Activated T-cell treated with anti-CD3 and anti-CD28 coated beads, Interleukin-2, amount 50 U/mL, for 48 hours (primary cell): ENCODE measurements around the gene BCO1.

Experiments used
- DNase-seq, 2 experiments: peaks; one replicate each; pipeline ENCODE4 v3.0.0-alpha.2; 2020

BCO1 gene

GRCh38 chr16:81321039-81321438, 82.5 kb downstream of the BCO1 start:
- no peak for DNase-seq

DNA sequence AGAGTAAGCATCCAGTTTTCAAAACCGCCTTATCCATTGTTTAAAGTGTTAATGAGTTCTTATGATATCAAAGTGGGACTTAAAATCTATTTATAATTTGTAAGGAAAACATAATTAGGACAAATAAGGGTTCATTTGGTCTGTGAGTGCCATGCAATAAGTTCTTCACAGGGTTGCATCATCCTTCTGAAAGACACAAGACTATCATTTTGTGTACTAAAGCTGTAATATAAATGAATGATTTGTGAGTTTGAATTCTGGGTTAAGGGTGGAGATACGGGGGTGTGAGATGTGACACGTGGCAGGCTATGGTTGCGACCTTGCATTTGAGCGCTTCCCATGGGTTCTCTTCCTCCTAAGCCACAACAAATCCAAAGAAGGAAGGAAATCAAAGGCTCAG, 83.0 kb downstream of the BCO1 start:
- DNase-seq: no peak

- DNase-seq: no peak
Observed at GRCh38 chr16:81324808-81325207, 86.3 kb downstream of the BCO1 start.

DNA sequence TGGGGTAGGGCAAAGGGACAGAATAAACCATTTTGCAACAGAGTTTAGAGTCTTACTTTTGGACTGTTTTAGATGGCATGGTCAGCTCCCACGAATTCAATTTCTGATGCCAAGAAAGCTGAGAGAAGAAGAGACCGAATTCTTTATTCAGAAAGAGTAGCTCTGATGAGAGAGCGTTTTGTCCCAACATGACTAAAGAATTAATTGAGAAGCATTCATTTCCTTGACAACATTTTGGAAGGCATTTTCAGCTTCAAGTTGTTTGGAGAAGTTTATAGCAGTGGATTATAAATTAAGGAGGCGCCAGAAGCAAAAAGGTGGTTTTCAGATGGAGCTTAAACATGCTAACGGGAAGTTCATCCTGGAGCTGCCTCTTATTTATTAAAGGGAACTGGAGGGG, 88.5 kb downstream of the BCO1 start:
- no peak for DNase-seq

DNA sequence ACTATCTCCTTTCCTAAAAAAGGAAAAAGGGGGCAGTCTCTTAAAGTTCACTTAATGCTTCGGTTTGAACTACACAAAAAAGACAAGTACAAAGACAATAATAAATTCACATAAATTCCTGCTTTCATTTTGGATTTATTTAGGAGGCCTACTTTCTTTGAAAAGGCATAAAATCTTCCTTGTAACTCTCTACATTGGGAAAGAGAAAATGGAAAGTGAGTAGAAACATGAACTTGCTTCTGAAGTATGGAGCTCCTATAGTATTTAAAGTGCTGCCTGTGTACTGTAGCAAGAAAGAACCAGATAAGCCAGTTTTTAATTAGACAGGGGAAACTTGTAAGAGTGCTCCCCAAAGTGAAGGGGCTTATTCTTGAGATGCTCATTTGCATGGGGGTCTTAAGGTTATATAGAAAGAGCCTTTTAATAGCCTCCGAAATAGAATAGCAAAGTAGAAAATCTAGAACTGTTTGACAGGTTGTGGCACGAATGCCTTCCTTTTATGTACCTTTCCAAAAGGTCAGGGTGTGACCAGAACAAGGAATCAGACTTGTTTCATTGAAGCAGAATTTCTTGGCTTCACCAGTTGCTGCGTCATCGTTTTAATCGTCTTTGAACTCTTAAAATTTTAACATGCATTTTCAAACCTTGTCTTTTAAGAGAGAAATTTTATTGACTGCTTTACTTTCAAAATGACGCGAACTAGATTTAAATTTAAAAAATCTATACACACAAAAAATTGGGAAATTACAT, 89.1 kb downstream of the BCO1 start:
- DNase-seq: no peak

DNA sequence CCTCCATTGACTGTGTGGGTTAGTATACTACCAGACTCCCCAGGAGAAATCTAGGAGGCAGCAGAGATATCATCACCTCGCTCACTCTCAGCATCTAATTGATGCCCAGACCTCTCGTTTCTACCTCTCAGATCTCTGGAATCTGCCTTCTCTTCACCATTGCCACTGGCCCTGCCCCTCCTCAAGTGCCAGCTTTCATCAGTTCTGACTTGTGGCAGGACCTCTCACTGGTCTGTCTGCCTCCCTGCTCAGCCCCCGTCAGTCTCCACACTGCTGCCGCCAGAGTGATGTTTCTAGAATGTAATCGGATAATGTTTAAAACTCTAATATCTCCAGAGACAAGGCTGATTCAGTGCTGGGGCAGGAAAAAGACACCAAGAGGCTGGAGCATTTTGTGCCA, 91.5 kb downstream of the BCO1 start:
- DNase-seq: no peak

DNA sequence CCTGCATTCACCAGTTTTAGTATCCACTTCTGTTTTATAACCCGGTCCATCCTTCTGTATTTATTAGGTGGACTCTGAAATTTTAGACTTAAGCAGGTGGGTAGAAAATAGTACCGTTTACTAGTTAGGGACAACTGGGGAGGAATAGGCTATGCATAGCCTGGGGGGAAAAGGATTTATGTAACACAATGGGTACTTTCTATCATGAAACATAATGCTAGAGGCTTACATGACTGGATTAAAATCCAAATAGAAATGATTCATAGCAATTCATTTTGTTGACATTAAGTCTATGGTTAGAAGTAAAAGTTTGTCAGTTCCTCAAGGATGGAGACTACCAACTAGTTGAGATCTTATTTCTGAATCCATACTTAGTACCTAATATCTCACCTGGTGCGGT, 94.9 kb downstream of the BCO1 start:
- DNase-seq: no peak

DNA sequence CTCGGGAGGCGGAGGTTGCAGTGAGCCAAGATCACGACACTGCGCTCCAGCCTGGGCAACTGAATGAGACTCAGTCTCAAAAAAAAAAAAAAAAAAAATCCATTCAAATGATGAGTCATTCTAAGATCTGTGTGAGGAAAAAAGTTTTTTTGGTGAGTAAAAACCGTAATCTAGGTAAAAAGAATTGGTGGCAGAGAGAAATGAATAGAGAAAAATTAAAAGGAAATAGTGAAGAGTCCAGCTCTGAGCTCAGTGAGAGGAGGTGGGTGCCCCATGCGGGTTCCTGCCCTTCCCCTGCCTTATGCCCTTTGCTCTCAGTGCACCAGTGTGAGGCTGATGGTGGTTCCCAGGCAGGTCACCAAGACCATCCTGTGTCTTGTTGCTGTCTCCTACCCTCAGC, 97.2 kb downstream of the BCO1 start:
- peak; percentile 45 to 59 for DNase-seq

- DNase-seq: no peak
Observed at GRCh38 chr16:81337097-81337496, 98.6 kb downstream of the BCO1 start.
